Kidney (tissue), 14 donors: ENCODE results near the gene SMIM22. TPM values are rescaled to one million over a fixed set of nuclear protein-coding genes. Genes with fewer than 3 reads are reported as not detected.

ENCODE experiments used
- DNase-seq, 5 donors: peaks; one replicate each; pipeline ENCODE4 v3.0.0-alpha.2; 2013 to 2020
- FAIRE-seq: peaks from 2 replicates; lab custom pipeline; 2012; peaks lifted over from hg19 to GRCh38; lab: Jason Lieb, UNC
- H3K27ac ChIP-seq, 2 donors: one replicate each; pipeline ENCODE4 v1.7.0; 2013; ENCODE audit warnings: low read depth in 2 of 2, low read length in 2 of 2, inconsistent platforms in 1 of 2
- H3K27me3 ChIP-seq: one replicate; pipeline ENCODE4 v1.7.1; 2013; ENCODE audit warnings: low read length, inconsistent platforms; ENCODE audit not compliant: control insufficient read depth, insufficient read depth
- H3K36me3 ChIP-seq, 3 donors: one replicate each; pipeline versions ENCODE4 v1.7.0 to v1.7.1; 2013; ENCODE audit warnings: low read length in 3 of 3, control low read depth in 1 of 3, inconsistent platforms in 1 of 3; ENCODE audit not compliant: insufficient read depth in 3 of 3, control insufficient read depth in 2 of 3
- H3K4me1 ChIP-seq, 3 donors: one replicate each; pipeline versions ENCODE4 v1.7.0 to v1.7.1; 2013; ENCODE audit warnings: low read length in 3 of 3, inconsistent platforms in 1 of 3, low read depth in 1 of 3; ENCODE audit not compliant: control insufficient read depth in 2 of 3, insufficient read depth in 2 of 3
- H3K4me3 ChIP-seq, 3 donors: one replicate each; pipeline versions ENCODE4 v1.7.0 to v1.8.1; 2013; ENCODE audit warnings: low read length in 3 of 3, control low read depth in 1 of 3, inconsistent platforms in 1 of 3
- H3K9ac ChIP-seq, 3 donors: one replicate each; pipeline versions ENCODE4 v1.7.0 to v1.7.1; 2013; ENCODE audit warnings: low read length in 3 of 3, control low read depth in 1 of 3, inconsistent platforms in 1 of 3
- H3K9me3 ChIP-seq, 3 donors: one replicate each; pipeline versions ENCODE4 v1.7.0 to v1.7.1; 2013; ENCODE audit warnings: low read length in 3 of 3, control low read depth in 1 of 3, inconsistent platforms in 1 of 3; ENCODE audit not compliant: control insufficient read depth in 2 of 3, insufficient read depth in 1 of 3
- CTCF ChIP-seq: IDR thresholded peaks from 3 replicates; pipeline ENCODE4 v1.5.1; 2012; ENCODE audit warnings: mild to moderate bottlenecking, moderate library complexity, borderline replicate concordance; ENCODE audit not compliant: insufficient read depth; ENCODE audit errors: extremely low read depth
- intact Hi-C: fragments of 100-400 bp; cut with DNase I; formaldehyde crosslinking; loops from one replicate; pipeline ENCODE4 v1.11.1; 2022
- polyA plus RNA-seq: library from polyadenylated mRNA; stranded (reverse); fragments of 350-450 nt; fragmentation: Illumina TruSeq; extraction: RNeasy Lipid Tissue Mini Kit (QIAGEN cat#74804); gene quantifications from one replicate; pipeline ENCODE4 v1.2.3, GENCODE V29; 2014; ENCODE audit warnings: low read depth, low replicate concordance; ENCODE audit not compliant: insufficient read depth
- total RNA-seq: library from RNA; stranded (reverse); fragmentation: NEBNext Ultra II Directional; extraction: Animal tissue kit (Norgen Biotek cat#: 25700); gene quantifications from one replicate; pipeline ENCODE4 v1.2.1, GENCODE V29; 2021
- donor health status: control.
- donor health status: control.
- donor health status: control.
- donor health status: control.
- donor health status: control.
- donor health status: DM: yes; HTN: yes; CAD: no.
- donor health status: Normal renal cell carcinoma (clear cell type).

Gene SMIM22
- total and polyA plus RNA-seq, 2 donors from 2014 or later: 36.5 to 74.2 TPM

GRCh38 chr16:4776141-4776705, 18.9 kb upstream of the SMIM22 start:
- Histone ChIP-seq H3K27me3 (no peaks in the 10 kb centered on the region), H3K9me3 (no peaks in the 10 kb centered on the region), H3K27ac (no peak overlapping the region), H3K36me3 (no peaks in the 10 kb centered on the region), H3K9ac (no peak overlapping the region), H3K4me3 (no peak overlapping the region), H3K4me1 (no peaks in the 10 kb centered on the region)
- TF ChIP-seq CTCF: no peak
- intact Hi-C loops: no loop called here
- DNase-seq (no peak), FAIRE-seq (no peak)

- Histone ChIP-seq H3K27me3 (no peaks in the 10 kb centered on the region), H3K9ac (no peak overlapping the region), H3K27ac (no peak overlapping the region), H3K4me3 (no peak overlapping the region), H3K9me3 (no peaks in the 10 kb centered on the region), H3K36me3 (no peaks in the 10 kb centered on the region), H3K4me1 (no peaks in the 10 kb centered on the region)
- TF ChIP-seq CTCF: no peak
- DNase-seq: no peak
- FAIRE-seq: no peak
- intact Hi-C loops: no loop called here
These were observed 17.7 kb upstream of the SMIM22 start for GRCh38 chr16:4777339-4778049.

- no peaks in the 10 kb centered on the region for H3K4me1 ChIP-seq
- intact Hi-C loops: no loop called here
- no peak for TF ChIP-seq CTCF
- no peak for FAIRE-seq
- DNase-seq: no peak
- no peaks in the 10 kb centered on the region for H3K27me3 ChIP-seq
- H3K9ac ChIP-seq: no peak overlapping the region
- no peaks in the 10 kb centered on the region for H3K9me3 ChIP-seq
- H3K4me3 ChIP-seq: no peak overlapping the region
- no peaks in the 10 kb centered on the region for H3K36me3 ChIP-seq
- no peak overlapping the region for H3K27ac ChIP-seq
These were observed 17.1 kb upstream of the SMIM22 start for GRCh38 chr16:4778050-4778392.
